A549 (cell line): ENCODE results near the gene PCDH9.

Experiments used
- BHLHE40 ChIP-seq: IDR thresholded peaks from 2 replicates; pipeline ENCODE4 v1.6.1; 2012; ENCODE audit warnings: low read depth, low read length, inconsistent platforms
- CHD2 ChIP-seq: fragments of 150-350 bp; IDR thresholded peaks from 2 replicates; pipeline ENCODE4 v1.6.1; 2014; ENCODE audit warnings: low read length; ENCODE audit not compliant: partially characterized antibody
- CTCF ChIP-seq: fragments of >200 bp; sonication (Bioruptor Twin); formaldehyde crosslinking; IDR thresholded peaks from 3 replicates; pipeline ENCODE4 v1.5.1; 2016
- ELK1 ChIP-seq: fragments of 150-350 bp; IDR thresholded peaks from 2 replicates; pipeline ENCODE4 v1.6.1; 2014; ENCODE audit warnings: low read depth, mild to moderate bottlenecking, low read length
- HDAC2 ChIP-seq: fragments of 200-600 bp; sonication (generic); IDR thresholded peaks from 2 replicates; pipeline ENCODE4 v1.6.1; 2016
- JUN ChIP-seq, 2 experiments: fragments of >200 bp; sonication (Bioruptor Twin); formaldehyde crosslinking; IDR thresholded peaks; 2 replicates in 1 of 2; 3 replicates in 1 of 2; pipeline ENCODE4 v1.6.1; 2016 to 2017
- JUNB ChIP-seq: fragments of >200 bp; sonication (Bioruptor Twin); formaldehyde crosslinking; IDR thresholded peaks from 2 replicates; pipeline ENCODE4 v1.6.1; 2016
- KDM5A ChIP-seq: fragments of 200-600 bp; sonication (generic); IDR thresholded peaks from 2 replicates; pipeline ENCODE4 v1.6.1; 2016; ENCODE audit warnings: antibody characterized with exemption, mild to moderate bottlenecking
- MAZ ChIP-seq: fragments of 150-350 bp; IDR thresholded peaks from 2 replicates; pipeline ENCODE4 v1.6.1; 2014; ENCODE audit warnings: antibody characterized with exemption, low read depth, low read length, borderline replicate concordance
- PBX3 ChIP-seq: IDR thresholded peaks from 2 replicates; pipeline ENCODE4 v1.6.1; 2012
- POLR2A ChIP-seq: IDR thresholded peaks from 2 replicates; pipeline ENCODE4 v1.6.1; 2012; ENCODE audit warnings: mild to moderate bottlenecking, low read length
- RAD21 ChIP-seq, 2 experiments: fragments of >200 bp in 1 of 2; sonication (Bioruptor Twin) in 1 of 2; formaldehyde crosslinking in 1 of 2; IDR thresholded peaks in 1 of 2; conservative IDR thresholded peaks in 1 of 2; 2 replicates in 1 of 2; 3 replicates in 1 of 2; pipeline ENCODE4 v1.6.1; 2012 to 2018; ENCODE audit warnings: inconsistent platforms in 1 of 2
- SMC3 ChIP-seq: fragments of >200 bp; sonication (Bioruptor Twin); formaldehyde crosslinking; IDR thresholded peaks from 3 replicates; pipeline ENCODE4 v1.6.1; 2018; ENCODE audit warnings: inconsistent platforms
- ZFP36 ChIP-seq: fragments of 450-650 bp; IDR thresholded peaks from 2 replicates; pipeline ENCODE4 v1.6.1; 2014; ENCODE audit warnings: borderline replicate concordance; ENCODE audit not compliant: partially characterized antibody

GRCh38 chr13:66265371-66265770 lies 964.8 kb downstream of the PCDH9 start:
- TF ChIP-seq PBX3, result no peak
- TF ChIP-seq RAD21 (conservative IDR thresholded peaks at IDR 0.05 in 1 of 2, IDR thresholded peaks at IDR 0.05 in 1 of 2), result no peak
- no peak for TF ChIP-seq HDAC2
- TF ChIP-seq SMC3, result no peak
- no peak for TF ChIP-seq CTCF
- TF ChIP-seq JUN (IDR thresholded peaks at IDR 0.05), result no peak
- no peak for TF ChIP-seq CHD2
- TF ChIP-seq ELK1, result no peak
- TF ChIP-seq ZFP36, result no peak
- no peak for TF ChIP-seq BHLHE40
- TF ChIP-seq KDM5A, result no peak
- TF ChIP-seq POLR2A, result no peak
- TF ChIP-seq JUNB, result no peak
- TF ChIP-seq MAZ, result no peak
